Measurements from ENCODE around the gene GRIK3.

GRCh38 chr1:36852586-36852985 is 181.7 kb downstream of the GRIK3 start:
- TF ChIP-seq CTCF (IDR thresholded peaks at IDR 0.05; ENCODE audit: insufficient read depth, low read length) (no peak), POLR2AphosphoS5 (IDR thresholded peaks at IDR 0.05; ENCODE audit: low read depth) (no peak), GABPA (IDR thresholded peaks at IDR 0.05; ENCODE audit: low read depth) (no peak)
